SW 1271 (cell line): ENCODE measurements around the gene HNF1B.
"Not testable (repeated sequence)": the region's sequence is repeated elsewhere in the genome, so short reads cannot be mapped to it uniquely, and the experiment has no call there.

Experiments
- DNase-seq, 2 experiments: peaks; one replicate each; lab custom pipeline; 2025; lab: John Stamatoyannopoulos, UW

The HNF1B gene

DNA sequence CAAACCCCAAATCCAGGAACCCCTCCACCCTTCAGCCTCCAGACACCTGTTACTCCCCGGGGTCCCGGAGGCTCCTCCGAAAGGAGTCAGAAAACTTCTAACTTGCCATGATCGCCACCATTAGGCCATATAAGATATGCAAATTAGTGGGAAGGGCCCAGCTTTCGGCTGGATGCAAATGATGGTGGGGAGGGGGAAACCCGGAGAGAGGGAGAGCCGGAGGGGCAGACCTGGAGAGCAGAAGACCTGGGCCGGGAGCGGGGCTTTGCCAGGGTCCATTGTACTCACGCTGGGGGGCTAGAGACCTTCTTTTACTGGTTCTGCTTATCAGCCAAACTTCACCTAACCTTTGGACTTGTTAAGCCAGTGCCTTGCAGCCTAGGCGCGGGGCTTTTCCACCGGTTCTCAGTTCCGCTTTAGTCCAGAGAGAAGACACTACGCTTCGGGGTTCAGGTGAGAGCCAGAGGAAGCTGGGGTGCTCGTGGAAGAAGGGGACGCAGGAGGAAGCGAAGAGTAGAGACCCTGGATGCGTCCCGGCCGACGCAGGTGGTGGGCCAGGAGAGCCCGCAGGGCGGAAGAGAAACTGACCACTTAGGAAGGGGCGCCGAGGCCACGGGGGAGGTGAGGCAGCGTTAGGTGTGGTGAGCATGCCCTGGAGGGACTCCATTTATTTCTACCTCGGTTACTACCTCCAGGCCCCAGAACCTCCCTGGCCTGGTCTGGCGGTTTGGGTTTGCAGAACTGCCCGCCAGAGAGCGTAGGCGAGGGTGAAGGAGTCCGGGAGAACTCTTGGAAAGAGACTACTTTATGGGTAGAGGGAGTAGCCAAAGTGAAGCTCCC is at the start of gene HNF1B:
Gene HNF1B (minus strand): TSS at position 99 of the 840 bp plus-strand sequence. CDS start 175 bp downstream, outside the sequence.
- DNase-seq: no peak

DNA sequence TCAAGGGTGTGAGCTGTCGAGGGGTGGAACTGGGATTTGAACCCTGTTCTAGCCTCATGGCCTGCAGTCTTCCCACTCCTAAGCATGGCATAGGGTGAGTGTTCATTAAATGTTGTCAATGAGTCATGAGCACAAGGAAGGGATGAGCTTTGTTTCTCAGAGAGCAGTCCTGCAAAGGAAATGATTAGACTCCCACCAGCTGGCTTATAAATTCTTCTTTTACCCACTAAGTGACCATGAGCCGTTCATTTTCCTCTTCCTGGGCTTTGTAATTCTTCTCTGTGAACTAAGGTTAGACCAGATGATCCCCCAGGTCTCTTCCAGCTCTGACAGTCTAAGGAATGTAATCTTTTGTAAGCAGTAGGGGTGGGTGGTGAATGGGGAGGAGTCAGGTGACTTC is 47.9 kb upstream of the HNF1B start:
- no peak for DNase-seq

DNA sequence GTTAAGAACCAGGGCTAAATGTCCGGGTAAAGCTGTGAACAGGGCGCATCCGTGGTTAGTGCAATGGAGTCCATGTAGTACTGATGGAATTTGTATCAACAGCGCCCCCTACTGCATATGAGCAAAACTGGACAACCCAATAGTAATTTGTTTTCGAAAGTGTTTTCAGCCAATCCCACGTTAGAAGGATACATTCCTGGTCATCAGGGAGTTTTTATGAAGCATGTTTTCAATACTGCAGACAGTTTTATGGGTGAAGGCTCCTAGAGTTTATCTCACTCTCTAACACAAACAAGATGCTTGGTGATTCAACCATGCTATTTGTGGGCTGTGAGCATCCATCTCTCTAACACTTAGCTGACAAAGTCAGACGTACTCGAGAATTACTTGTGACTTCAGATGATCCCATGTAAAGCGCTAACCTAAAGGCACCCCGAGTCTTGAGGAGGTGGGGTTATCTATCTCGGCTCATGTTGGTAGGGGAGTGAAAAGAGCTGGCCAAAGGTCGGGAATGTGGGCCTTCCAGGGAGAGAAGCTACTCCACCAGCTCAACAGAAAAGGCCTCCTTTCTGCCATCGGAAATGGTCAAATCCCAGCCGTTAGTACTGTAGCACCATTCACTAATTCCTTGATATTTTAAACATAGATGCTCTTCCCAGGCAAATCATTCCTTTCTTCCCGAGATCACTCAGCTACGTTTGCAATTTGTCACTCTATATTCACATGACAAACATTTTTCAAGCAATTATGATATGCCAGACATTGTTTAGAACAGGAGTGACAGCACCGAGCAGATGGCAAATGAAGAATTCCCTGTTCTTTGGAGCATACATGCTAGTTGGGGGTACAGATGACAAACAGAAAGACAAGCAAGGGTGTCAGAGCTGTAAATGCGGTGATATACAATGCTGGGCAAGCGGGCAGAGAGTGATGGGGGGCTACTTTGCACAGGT is 46.9 kb upstream of the HNF1B start:
- no peak for DNase-seq

- DNase-seq: no peak
Observed at GRCh38 chr17:37789771-37790541, 45.1 kb upstream of the HNF1B start.

DNA sequence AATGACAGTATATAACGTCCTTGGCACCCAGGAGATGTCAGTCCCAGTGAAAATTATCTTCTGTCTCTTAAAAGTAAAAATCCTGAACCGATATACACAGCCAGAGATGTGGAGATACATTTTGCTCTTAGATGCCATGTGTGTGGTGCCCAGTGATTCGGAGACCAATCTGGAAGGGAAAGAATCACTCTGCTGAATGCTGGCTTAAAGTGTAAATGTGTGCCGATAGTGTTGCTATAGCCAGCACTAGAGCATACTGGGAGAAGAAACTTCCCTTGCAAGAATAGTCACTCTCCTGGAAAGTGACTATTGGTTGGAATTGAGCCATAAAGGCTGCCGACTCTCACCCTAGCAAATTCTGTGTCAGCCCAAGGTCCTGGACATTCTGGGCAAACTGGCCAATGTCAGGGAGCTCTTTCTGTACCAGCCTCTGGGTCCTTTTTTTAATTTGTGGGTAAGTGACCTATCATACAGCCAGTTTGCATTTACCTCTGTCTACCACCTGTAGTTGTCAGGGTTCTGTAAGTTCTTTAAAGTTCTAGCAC is 44.2 kb upstream of the HNF1B start:
- DNase-seq: no peak

DNA sequence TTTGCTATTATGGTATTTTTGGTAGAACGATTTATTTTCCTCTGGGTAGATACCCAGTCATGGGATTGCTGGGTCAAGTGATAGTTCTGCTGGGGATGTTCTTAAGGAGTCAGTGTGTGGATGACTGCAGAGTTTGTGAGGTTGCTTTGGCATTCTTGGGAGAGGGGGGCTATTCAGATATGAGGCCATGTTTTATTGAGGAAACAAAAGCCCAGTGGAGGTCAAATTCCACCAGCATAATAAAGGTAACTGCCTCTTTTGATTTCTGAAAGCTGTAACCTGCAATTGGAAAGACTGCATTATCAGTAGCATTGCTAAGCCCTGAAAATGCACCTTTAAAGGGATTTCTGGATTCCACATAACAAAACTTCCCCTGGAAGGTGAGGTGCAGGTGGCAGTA is 43.7 kb upstream of the HNF1B start:
- DNase-seq: no peak

DNA sequence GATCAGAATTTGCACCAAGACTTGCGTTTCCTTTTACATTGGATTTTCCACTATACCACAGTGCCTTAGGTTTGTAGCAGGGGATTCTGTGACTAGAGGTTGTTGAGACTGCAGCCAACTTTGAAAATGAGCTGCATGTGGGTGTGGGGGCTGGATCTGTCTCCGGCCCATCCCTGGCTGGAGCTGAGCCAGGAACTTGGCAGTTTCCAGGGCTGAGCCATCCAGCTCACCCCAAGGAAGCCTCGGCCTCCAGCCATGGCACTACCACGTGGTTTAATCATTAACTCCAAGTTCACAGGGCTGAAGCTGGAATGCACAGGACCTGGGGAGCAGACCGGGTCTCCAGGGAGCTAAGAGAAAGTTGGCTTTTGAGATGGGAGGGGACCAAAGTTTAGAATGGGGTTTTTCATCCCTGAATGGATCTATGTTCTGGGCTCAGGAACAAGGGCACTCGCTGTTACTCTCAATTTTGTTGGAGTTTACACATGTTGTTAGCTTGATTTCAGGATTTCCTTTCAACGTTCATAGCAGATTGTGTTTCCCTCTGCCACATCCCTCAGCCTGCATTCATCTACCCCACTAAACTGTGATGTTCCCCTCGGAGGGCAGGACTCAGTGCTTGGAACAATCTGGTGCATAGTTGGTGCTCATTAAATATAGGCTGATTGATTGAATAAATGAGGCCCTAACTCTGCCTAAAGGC is 42.3 kb upstream of the HNF1B start:
- DNase-seq: no peak

- DNase-seq: no peak
Observed at GRCh38 chr17:37786481-37786880, 41.6 kb upstream of the HNF1B start.

DNA sequence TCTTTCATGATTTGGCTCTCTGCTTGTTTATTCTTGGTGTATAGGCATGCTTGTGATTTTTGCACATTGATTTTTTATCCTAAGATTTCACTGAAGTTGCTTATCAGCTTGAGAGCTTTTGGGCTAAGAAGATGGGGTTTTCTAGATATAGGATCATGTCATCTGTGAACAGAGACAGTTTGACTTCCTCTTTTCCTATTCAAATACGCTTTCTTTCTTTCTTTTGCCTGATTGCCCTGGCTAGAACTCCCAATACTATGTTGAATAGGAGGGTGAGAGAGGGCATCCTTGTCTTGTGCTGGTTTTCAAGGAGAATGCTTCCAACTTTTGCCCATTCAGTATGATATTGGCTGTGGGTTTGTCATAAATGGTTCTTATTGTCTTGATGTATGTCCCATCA is 37.6 kb upstream of the HNF1B start:
- DNase-seq: not testable (repeated sequence)

DNA sequence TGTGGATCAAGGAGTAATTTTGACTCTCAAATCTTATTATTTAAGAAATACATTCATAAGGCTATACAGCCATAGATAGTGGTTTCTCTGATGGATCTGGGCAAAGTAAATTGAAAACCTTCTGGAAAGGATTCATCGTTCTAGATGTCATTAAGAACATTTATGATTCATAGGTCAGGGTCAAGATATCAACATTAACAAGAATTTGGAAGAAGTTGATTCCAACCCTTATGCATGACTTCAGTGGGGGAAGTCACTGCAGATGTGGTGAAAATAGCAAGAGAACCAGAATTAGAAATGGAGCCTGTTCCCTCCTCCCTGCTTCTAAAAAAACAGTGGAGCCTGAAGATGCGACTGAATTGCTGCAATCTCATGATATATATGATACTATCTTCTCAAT is 36.6 kb upstream of the HNF1B start:
- no peak for DNase-seq

- no peak for DNase-seq
Observed at GRCh38 chr17:37779554-37779953, 34.7 kb upstream of the HNF1B start.

- no peak for DNase-seq
Observed at GRCh38 chr17:37774504-37774903, 29.6 kb upstream of the HNF1B start.

DNA sequence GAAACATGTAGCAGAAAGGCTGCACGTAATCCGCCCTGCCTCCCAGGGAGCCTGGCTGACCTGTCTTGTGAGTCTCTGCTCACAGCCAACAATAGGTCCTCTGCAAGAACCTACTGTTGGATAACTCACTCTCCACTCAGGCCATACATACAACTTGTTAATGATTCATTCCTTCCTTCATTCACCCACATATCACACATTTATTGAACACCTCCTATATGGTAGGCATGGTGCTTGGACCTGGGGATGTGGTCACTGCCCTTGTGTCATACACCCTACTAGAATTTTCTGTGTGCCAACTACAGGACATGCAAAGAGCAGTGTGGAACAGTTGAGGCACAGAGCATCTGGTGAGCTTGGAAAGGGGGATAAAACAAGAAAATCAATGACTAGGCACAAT is 28.1 kb upstream of the HNF1B start:
- no peak for DNase-seq

GRCh38 chr17:37770631-37771518 is 26.0 kb upstream of the HNF1B start:
- DNase-seq: peak in 1 of 2 experiments; percentile 40

- no peak for DNase-seq
Observed at GRCh38 chr17:37769050-37769449, 24.2 kb upstream of the HNF1B start.

- DNase-seq: no peak
Observed at GRCh38 chr17:37768438-37768837, 23.6 kb upstream of the HNF1B start.

GRCh38 chr17:37766971-37767370 is 22.1 kb upstream of the HNF1B start:
- no peak for DNase-seq

DNA sequence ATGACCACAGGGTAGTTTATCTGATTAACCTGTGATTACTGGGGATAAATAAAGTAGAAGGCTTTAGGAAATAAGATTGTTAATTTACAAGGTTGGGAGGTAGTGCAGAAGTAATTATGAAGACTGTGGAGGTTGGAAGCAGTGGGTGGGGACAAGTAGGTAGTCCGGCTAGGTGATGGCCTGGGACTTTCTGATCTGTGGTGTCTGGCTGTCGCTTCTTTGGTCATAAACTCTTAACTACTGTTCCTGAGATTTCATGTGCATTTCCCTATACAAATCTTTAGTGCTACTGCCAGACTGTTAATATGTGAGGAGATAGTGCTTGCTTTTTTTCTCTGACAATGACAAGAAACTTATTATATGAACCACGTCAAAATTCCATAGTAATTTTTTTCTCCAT is 19.5 kb upstream of the HNF1B start:
- no peak for DNase-seq

- no peak for DNase-seq
Observed at GRCh38 chr17:37762666-37763065, 17.8 kb upstream of the HNF1B start.

- no peak for DNase-seq
Observed at GRCh38 chr17:37761961-37762360, 17.1 kb upstream of the HNF1B start.
